PFSK-1 (cell line): ENCODE measurements around the gene PRXL2B.

ENCODE experiments used
- POLR2AphosphoS5 ChIP-seq: IDR thresholded peaks from 2 replicates; pipeline ENCODE4 v1.6.1; 2012; ENCODE audit warnings: low read depth, mild to moderate bottlenecking, control low read depth, low read length, moderate library complexity
- TAF1 ChIP-seq: IDR thresholded peaks from 2 replicates; pipeline ENCODE4 v1.6.1; 2012; ENCODE audit warnings: low read length, control low read depth, borderline replicate concordance; ENCODE audit not compliant: insufficient read depth

DNA sequence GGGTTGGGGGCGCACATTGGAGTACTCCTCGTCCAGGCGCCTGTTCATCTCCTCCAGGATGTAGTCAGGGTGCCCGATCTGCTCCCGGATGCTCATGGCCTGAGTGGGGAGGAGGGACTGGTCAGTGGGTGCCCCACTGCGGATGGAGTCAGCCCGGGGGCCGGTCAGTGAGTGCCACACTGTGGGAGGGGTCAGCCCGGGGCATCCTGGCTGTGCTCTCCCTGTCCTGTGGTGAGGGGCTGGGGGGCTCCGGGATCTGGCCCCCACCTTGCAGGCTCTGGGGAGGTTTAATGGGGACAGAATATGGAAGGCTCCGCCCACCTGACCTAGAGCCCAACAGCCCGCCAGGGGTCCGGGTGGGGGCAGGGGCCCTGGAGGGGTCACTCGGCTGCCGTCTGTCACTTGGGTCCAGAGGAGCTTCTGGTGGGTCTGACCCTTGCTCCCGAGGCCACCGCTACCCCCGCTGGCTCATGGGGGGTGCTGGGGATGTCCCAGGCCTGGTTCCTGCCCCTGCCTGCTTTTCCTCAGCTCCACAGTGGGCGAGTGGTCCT is 8.8 kb downstream of the PRXL2B start:
- TF ChIP-seq POLR2AphosphoS5 (no peak), TAF1 (no peak)
